Lung microvascular endothelial cell (primary cell): Measurements from ENCODE around the gene GJC2. TPM values are rescaled to one million over a fixed set of nuclear protein-coding genes. Genes with fewer than 3 reads are reported as not detected.
A peak's percentile ranks its signal among the peaks of the same experiment; 100 is the strongest.

Experiments
- DNase-seq, 2 donors: peaks; one replicate each; pipeline versions ENCODE4 v3.0.0 to v3.0.0-alpha.2; 2010; ENCODE audit warnings: low read depth in 2 of 2
- total RNA-seq: library from RNA; depleted of rRNA; stranded (reverse); fragments of >200 nt; gene quantifications from 2 replicates; pipeline ENCODE4 v1.2.1, GENCODE V29; 2014

GJC2 gene
- total RNA-seq, 1 donor from 2014 or later: 18.3 TPM

DNA sequence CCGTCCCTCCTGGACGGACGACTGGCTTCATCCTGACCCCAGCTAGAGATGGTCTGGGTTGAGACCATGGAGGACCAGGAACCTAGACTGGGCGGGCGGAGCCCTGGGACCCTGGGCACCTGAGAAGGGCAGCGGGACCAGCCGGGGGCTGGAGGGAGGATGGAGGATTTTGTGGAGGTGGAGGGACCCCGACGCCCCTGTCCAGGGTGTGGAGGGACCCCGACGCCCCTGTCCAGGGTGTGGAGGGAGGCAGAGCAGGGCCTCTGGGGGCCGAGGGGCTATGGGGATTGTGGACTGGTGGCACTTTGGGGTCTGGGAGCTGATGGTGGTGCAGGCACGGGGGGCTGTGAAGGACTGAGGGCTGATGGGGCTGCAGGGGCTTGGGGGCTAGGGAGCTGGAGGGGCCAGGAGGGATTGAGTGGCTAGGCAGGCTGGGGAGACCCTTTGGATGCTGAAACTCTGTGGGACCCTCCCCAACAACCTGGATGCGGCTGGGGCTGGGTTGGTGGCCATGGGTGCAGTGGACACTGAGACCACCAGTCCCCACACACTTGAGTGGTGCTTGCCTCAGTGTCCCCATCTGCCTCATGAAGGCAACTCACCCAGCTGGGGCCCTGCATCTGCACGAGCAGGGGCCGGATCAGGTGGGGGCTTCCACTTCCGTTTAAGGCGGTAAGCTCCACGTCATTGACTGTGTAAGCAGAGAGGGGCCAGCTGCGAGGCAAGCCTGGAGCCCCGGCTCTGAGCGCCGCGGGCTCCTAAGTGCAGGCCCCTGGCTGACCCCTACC is 7.4 kb downstream of the GJC2 start:
- no peak for DNase-seq

DNA sequence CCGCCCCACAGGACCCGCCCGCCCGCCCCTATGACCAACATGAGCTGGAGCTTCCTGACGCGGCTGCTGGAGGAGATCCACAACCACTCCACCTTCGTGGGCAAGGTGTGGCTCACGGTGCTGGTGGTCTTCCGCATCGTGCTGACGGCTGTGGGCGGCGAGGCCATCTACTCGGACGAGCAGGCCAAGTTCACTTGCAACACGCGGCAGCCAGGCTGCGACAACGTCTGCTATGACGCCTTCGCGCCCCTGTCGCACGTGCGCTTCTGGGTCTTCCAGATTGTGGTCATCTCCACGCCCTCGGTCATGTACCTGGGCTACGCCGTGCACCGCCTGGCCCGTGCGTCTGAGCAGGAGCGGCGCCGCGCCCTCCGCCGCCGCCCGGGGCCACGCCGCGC is 8.0 kb downstream of the GJC2 start:
- DNase-seq: no peak

DNA sequence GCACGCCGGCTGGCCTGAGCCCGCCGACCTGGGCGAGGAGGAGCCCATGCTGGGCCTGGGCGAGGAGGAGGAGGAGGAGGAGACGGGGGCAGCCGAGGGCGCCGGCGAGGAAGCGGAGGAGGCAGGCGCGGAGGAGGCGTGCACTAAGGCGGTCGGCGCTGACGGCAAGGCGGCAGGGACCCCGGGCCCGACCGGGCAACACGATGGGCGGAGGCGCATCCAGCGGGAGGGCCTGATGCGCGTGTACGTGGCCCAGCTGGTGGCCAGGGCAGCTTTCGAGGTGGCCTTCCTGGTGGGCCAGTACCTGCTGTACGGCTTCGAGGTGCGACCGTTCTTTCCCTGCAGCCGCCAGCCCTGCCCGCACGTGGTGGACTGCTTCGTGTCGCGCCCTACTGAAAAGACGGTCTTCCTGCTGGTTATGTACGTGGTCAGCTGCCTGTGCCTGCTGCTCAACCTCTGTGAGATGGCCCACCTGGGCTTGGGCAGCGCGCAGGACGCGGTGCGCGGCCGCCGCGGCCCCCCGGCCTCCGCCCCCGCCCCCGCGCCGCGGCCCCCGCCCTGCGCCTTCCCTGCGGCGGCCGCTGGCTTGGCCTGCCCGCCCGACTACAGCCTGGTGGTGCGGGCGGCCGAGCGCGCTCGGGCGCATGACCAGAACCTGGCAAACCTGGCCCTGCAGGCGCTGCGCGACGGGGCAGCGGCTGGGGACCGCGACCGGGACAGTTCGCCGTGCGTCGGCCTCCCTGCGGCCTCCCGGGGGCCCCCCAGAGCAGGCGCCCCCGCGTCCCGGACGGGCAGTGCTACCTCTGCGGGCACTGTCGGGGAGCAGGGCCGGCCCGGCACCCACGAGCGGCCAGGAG is 8.6 kb downstream of the GJC2 start:
- no peak for DNase-seq

DNA sequence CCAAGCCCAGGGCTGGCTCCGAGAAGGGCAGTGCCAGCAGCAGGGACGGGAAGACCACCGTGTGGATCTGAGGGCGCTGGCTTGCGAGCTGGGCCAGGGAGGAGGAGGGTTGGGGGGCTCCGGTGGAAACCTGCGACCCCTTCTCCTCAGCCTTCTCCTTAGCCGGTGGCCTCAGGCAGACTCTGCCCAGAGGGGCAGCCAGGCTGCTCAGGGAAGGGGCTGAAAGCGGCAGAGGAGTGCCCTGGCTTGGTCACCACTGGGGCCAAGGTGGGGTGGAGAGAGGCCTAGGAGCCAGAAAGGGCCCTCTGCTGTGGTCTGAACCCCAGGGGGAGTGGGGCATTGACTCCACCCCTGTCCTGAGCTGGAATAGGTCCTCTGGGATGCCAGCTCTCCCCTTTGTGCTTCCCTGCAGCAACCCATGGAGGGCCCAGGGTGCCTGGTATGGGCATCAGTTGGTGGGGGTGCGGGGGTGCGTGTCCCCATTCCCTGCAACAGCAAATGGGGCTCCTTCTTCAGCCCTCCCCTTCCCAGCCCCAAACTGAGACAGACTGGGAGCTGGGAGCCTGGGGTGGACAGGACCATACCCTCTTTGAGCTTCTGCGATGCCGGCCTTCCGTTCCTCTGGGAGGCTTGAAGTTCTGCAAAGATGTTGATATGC is 9.4 kb downstream of the GJC2 start:
- DNase-seq: no peak

DNA sequence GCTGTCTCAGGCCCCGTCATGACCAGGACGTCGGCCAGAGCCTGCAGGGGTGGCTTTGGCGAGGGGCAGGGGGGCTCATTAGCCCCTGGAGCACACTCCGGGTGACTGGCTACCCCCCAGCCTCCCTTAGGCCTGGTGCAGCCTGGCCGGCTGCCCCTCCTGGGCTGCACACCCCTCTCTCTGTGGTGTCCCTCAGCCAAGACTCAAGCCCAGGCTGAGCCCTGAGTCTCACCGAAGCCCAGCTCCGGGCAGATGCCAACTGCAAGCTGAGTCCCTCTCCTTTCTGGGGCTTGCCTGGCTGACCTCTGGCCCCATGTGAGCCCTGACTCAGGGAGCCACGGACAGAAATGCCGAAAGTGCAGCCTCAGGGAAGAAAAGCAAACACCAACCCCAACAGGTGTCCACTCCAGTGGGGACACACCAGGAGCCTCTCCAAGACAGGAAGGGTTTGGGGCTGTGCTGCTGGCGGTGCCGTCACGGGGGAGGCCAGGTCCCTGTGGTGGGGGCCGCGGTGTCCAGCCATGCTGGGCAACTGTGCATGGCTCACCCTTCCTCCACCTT is 10.6 kb downstream of the GJC2 start:
- DNase-seq: no peak

DNA sequence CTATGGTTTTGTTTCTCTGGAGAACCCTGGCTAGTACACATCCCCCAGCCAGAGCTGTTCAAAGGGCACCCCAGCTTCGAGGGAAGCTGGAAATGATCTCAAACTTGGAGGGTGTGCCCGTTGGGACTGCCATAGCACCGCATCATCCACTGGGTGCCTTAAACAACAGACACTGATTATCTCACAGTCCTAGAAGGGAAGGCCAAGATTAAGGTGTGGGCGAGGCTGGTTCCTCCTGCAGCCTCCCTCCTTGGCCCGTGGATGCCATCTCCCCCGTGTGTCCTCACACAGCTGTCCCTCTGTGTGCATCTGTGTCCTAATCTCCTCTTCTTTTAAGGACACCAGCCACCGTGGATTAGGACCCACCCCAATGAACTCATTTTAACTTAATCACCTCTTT is 11.6 kb downstream of the GJC2 start:
- DNase-seq: no peak

DNA sequence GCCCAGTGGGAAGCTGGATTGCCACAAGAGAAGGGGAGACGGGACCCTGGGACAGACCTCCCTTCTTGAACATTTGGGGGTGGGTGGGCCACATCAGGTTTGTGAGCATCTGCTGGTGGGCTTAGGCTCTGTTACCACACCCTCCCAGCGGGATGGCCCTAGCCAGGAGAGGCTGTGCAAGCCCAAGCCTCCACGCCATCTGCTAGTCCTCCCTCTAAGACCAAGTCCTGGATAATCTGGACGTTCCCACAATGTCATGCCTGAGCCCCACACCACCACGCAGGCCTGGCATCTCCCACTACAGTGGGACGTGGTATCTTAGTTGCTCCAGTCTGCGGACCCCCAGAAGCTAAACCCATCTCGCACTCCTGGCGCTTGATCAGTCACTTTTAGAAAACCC is 12.1 kb downstream of the GJC2 start:
- no peak for DNase-seq

DNA sequence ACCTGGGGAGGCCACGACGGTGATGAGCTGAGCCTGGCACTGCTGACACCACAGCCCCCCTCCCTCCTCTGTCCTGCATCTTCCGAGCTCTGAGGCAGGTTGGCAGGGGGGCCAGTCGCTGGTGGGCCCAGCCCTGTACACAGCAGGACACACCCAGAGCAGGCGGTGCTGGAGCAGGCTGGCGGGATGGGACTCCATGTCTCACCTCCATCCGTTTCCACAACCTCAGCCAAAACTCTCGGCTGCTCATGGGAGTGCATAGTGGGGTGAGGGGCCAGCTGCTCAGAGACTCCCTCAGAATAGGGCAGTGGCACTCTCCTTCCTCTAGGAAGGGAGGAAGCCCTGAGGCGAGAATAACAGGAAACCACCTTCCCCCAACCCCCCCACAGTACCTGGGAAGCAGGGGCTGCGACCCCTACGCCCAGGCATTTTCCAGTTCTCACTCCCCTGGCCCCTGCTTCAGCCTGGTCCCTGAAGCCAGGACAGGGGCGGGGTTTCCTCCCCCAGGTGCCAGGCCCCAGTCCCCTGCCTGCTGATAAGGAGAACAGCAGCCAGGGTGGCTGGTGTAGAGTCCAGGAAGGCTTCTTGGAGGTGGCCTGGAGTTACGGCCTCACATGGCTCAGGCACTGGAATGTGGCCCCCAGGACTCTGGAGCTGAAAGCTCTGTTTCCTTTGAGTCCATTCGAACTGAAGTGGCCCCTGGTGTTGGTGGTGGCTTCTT is 12.7 kb downstream of the GJC2 start:
- peak; percentile 40 to 94 for DNase-seq

DNA sequence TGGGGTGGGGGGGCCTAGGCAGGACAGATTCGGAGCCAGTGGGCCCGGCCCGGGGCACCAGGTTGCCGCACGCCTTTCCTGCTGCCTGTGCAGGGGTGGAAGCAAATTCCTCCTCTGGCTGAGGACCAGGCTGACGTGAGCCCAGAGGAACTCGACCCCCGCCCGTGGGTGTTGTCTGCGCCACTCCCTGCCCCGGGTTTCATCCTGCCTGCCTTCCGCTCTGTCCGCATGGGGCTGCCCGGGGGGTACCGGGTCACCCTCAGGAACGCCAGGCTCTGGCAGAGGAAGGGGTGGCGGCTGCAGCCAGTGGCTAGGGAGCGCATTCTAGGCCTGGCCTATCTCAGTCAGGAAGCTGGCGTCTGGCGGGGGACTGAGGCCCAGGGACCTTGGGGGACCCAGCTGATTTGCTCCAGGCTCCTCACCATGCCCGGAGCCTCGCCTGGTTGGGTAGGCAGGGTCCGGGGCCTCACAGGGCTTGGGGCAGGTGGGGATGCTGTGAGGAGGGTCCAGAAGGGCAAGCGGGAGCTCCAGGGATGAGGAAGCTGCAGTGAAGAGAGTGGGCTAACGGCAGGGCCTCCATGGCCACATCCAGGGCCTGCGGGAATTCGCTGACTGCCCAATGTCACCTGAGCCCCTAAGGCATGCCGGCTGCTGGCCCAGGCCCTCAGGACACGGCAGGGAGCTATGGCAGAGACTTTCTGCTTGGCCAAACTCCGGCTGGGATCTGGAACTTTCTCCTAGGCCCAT is 13.4 kb downstream of the GJC2 start:
- DNase-seq: peak; percentile 46 to 95

DNA sequence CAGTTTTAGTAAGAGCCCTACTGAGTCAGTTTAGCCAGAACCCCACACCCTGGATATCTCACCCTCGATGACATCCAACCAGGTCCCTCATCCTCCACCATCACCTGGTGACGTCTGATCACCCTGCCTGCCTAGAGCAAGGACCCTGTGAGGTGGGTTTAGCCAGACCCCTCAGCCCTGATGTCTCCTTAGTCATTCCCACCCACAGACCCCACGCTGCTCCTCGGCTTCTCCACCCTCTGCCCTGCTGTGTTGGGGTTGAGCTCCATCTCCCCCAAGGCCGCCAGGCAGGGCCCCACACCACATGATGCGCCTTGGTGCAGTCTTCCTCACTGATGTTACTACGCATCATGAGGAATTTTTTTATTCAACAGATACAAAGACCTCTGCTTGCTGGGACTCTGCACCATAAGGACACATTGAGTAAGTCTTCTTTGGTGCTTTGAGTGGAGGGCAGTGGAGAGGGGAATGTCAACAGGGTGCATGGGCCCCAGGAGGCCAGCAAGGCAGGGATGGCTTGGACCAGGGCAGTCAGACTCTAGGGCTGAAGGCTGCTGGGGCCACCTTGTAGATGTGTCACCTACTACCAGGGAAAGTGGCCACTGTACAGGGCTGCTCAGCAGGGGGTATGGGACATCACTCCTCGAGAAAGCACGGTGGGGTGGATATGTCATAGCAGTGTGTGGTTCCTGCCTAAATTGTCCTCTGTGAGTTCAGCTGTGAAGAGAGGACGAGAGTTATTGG is 14.2 kb downstream of the GJC2 start:
- DNase-seq: no peak

DNA sequence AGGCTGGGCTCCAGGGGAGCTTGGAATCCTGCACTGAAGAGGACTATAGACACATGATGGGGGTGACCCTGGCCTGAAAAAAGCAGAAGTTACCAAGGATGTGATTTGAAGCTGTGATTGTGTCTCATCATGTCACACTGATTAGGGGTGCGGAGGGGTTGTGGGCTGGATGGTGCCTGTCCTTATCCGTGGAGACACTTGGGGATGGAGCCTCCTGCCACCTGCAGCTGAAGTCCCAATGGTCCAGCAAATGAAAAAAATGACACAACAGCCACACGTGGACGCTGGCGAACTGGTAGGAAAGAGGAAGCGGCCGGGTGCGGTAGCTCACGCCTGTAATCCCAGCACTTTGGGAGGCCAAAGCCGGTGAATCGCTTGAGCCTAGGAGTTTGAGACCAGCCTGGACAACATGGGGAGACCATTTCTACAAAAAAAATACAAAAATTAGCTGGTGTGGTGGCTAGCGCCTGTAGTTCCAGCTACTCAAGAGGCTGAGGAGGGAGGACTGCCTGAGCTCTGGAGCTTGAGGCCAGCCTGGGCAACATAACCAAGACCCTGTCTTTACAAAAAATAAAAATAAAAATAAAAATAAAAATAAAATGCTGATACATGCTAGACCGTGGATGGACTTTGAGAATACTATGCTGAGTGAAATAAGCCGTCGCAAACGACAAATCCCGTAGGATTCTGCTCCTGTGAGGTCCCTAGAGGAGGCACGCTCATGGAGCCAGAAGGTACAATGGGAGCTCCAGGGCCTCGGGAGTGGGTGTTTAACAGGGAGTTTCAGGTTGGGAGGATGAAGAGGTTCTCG is 15.0 kb downstream of the GJC2 start:
- DNase-seq: peak in 1 of 2 donors; percentile 58

DNA sequence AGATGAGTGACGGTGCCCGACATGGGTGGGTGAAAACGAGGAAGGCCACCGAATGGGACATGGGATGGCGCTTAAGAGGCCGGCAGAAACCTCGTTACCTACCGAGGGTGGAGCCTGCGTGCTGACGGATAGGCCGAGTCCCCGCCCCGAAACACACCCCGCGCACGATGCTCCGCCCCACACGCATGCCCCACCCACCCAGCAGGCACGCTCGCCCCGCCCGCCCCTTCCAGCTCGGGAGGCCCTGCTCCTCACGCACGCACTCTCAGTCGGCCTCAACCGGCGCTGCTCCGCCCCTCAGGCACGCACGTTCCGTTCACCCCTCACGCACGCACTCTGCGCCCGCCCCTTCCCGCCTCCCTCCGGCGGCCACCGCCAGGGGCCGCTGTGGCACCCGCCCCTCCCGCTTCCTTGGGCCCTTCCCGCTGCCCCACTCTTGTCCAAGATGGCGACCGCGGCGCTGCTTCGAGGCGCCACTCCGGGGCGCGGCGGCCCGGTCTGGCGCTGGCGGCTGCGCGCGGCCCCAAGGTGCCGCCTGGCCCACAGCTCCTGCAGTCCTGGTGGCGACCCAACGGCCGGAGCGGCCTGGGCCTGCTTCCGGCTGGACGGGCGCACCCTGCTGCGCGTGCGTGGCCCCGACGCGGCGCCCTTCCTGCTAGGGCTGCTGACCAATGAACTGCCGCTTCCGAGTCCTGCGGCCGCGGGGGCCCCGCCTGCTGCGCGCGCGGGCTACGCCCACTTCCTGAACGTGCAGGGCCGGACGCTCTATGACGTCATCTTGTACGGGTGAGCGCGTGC is 15.8 kb downstream of the GJC2 start, which contains the start of gene IBA57:
IBA57 (plus strand) TSS at position 433 of the 798 bp plus-strand sequence; CDS start at position 446, 13 bp downstream.
- DNase-seq: peak; percentile 99 to 100

DNA sequence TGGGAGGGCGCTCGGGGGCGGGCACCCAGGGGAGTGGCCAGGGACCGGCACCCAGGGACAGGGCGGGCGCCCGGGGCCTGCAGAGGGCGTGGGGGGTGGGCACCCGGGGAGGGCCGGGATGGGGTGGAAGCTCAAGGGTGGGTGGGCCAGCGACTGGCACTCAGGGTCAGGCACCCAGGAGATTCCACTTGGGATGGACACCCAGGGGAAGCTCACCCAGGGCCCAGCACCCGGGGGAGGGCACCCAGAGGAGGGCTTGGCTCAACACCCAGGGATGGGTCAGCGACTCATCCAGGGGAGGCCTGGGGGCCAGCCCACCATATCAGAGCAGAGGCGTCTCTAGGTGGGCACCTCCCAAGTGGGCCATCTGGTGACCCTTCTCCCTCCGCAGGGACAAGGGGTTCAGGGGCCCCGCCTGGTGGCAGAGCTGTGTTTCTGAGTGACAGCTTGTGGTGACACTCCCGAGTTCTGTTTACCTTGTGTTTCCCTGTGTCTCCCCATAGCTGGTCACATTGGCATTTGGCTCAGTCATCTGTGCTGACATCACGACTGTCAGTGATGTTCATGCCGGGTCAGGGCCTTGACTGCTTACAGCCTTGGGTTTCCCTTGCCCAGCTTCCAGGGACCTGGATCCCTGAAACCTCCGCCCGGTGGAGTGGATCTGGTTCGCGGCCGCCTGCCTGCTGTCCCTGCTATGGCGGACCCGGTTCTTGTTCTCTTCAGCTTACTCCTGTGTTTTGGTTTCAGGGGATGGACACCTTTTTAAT is 16.6 kb downstream of the GJC2 start:
- DNase-seq: peak; percentile 64 to 92

DNA sequence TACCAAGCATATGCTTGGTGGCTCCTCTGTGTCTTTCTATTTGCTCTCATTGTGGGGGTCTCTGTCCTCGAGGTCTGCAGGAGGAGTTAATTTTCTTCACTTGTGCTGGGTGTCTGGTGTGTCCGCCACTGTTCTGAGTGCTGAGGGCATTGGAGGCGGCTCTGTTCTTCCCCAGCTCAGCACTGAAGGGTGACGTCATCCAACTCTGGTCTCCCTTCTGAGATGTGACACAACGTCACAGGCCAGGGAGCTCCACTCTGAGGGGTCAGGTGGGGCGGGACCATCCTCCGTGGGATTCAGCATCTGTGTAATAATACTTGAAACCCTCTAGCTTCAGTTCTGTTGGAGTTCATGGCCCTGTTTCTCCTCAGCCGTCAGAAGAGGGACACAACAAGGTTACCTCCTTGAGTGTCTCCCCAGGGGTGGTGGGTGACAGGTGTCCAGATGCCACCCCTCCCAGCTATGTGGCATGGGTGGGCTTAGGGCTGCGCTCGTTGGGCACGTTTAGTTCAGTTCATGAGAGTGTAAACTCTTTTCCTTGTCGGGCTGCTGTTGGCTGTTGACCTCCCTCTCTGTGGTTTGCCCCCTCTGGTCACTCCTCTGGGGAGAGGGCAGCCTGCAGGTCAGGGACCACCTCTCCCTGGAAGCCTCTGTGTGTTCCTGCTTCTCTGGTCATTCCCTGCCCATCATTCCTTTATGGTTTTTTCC is 19.0 kb downstream of the GJC2 start:
- DNase-seq: no peak

DNA sequence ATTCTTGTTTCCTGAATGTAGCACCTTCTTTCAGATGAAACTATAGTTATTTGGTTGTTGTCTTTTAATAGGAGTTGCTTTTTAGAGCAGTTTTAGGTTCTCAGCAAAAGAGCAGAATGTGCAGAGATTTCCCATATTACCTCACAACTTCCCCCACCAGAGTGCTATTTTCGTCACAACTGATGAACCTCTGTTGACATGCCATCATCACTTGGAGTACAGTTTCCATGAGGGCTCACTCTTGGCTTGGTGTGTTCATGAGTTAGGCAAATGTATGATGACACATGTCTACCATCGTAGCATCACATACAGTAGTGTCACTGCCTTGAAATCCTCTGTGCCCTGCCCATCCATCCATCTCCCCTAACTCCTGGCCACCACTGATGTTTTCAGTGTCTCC is 19.6 kb downstream of the GJC2 start:
- no peak for DNase-seq

DNA sequence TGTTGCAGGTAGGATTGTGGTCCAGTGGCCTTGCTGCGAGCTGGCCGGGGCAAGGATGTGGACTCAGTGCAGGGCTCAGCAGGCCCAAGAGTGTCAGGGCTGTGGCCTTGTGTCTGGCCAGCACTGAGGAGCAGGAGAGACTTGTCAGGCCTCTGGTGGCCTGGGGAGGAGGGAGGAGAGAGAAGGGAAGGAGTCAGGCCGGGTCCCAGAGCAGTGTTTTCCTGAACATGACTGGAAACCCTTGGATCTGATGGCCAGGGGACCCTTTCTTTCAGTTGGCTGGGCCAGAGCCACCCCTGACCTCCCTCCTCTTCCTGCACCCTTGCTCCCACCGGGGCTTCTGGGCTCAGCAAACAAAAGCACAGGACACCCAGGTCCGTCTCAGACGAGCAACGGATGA is 20.9 kb downstream of the GJC2 start:
- no peak for DNase-seq
